Urothelium cell line (cell line): Measurements from ENCODE around the gene CHAMP1.

Experiments
- DNase-seq: peaks from one replicate; pipeline ENCODE4 v3.0.0; 2011; ENCODE audit warnings: low spot score, mixed read lengths
- FAIRE-seq: peaks from 2 replicates; lab custom pipeline; 2011; peaks lifted over from hg19 to GRCh38; lab: Jason Lieb, UNC

CHAMP1 gene

DNA sequence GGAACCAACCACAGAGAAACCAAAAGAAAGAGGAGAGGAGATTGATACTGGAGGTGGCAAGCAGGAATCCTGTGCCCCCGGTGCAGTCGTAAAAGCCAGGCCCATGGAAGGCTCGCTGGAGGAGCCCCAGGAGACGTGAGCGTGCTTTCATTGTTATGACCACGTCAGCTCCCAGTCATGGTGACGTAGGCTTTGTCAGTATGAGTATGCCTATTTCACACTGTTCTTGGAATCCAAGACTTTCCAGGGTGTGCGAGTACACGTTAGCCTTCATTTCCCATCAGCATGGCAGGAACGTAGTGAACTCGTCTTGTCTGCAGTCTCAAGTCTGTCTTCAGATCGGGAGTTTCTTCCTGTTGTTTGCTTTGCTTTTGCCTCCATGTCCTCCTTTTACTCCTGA lies 15.4 kb upstream of the CHAMP1 start:
- FAIRE-seq: no peak
- no peak for DNase-seq

GRCh38 chr13:114299604-114300305 lies 14.5 kb upstream of the CHAMP1 start:
- no peak for FAIRE-seq
- DNase-seq: no peak

- DNase-seq (no peak), FAIRE-seq (no peak)
Observed at GRCh38 chr13:114303700-114304327, 10.5 kb upstream of the CHAMP1 start.

DNA sequence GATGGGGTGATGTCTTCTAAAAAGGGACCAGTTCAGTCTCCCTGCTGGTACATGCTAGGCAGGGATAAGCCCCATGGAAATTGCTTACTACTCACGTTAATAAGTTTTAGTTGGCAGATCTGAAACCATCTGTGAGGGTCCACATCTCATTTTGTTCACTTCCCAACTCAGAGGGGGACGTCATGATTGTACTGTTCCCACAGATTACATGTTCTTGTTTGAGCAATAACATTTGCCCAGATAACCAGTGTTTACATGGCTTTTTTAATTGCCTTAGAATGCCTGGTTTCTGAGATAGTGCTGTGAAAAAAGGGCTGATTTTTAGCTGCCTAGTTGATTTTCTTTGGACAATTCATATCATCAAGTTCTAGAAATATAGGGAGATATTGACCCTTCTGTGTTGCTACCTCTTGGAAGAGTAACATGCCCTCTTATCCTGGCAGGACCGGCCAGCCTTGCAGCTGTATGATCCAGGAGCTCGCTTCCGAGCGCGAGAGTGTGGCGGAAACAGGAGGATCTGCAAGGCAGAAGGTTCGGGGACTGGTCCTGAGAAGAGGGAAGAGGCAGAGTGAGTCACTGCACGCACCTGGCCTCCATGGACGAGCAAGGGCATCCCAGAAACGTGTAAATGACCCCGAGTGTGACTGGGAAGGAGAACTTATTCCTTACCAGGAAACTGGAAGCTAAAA lies 9.8 kb upstream of the CHAMP1 start:
- FAIRE-seq: no peak
- no peak for DNase-seq

GRCh38 chr13:114309086-114309485 lies 5.2 kb upstream of the CHAMP1 start:
- DNase-seq (no peak), FAIRE-seq (no peak)

- no peak for FAIRE-seq
- no peak for DNase-seq
Observed at GRCh38 chr13:114309806-114310410, 4.4 kb upstream of the CHAMP1 start.

DNA sequence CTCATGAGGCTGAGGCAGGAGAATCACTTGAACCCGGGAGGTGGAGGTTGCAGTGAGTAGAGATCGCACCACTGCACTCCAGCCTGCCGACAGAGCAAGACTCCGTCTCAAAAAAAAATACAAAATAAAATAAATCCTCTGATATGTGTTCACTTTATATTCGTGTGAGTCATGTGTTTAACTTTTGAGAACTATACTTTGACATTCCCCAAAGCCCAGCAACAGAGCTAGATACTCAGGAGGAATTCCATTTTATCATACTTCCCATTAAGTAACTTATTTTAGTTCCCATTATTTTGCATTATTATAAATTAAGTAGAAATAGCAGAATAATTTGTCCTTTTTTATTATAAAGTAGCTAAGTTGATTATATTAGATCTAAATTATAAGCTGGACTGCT lies 3.3 kb upstream of the CHAMP1 start:
- FAIRE-seq (no peak), DNase-seq (no peak)

DNA sequence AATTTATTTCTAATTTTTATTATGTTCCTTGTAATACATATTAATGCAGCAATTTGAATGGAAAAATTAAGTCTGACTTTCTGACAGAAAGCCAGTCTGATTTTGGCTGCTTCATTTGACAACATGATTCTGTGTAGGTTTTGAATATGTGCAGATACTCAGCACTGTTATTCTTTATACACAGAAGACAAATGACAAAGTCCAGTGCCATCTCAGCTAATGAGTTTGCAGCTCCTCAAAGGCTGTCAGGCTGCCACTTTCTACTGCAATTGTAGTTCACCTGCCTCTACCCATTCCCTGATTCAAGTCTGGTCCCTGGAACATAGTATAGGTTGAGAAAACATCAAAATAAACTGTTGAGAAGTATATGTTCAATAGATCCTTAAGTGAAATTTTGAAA lies 2.9 kb upstream of the CHAMP1 start:
- FAIRE-seq (no peak), DNase-seq (no peak)

DNA sequence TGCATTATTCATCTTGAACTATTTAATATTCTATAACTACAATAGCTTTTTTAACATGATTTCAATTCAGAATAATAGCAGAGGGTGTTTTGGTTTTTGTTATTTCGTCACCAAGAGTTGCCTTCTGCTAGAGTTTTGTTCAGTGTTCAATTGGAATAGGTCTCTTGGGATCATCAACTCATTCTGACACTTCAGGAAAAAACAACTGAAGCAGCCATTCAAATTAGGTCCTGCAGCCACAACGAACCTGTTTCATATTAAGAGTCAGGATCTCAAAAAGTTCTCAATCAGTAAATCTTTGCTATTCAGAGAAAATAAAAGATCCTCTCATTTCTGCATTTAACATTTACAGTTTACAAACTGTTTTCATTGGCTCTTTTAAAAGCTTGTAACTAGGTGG lies 2.4 kb upstream of the CHAMP1 start:
- no peak for DNase-seq
- no peak for FAIRE-seq

DNA sequence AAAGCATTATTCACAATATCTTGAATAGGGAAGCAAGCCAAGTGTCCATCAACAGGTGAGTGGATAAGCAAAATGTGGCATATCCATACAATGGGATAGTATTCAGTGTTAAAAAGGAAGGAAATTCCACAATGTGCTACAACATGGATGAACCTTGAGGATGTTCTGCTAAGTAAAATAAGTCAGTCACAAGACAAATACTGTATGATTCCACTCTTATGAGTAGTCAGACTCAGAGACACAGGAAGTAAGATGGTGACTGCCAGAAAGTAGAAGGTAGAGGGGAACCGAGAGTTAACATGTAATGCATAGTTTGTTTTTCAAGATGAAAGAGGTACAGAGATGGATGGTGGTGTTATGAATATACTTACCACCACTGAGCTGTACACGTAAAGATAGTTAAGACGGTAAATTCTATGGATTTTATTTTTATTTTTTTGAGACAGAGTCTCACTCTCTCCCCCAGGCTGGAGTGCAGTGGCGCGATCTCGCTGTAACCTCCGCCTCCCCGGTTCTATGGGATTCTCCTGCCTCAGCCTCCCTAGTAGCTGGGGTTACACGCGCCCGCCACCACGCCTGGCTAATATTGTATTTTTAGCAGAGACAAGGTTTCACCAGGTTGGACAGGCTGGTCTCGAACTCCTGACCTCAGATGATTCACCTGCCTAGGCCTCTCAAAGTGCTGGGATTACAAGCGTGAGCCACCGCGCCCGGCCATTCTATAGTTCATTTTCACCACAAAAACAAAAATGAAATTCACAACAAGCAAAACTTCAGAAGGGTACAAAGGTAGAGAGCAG lies 1.0 kb upstream of the CHAMP1 start:
- DNase-seq (no peak), FAIRE-seq (peak; percentile 40)

DNA sequence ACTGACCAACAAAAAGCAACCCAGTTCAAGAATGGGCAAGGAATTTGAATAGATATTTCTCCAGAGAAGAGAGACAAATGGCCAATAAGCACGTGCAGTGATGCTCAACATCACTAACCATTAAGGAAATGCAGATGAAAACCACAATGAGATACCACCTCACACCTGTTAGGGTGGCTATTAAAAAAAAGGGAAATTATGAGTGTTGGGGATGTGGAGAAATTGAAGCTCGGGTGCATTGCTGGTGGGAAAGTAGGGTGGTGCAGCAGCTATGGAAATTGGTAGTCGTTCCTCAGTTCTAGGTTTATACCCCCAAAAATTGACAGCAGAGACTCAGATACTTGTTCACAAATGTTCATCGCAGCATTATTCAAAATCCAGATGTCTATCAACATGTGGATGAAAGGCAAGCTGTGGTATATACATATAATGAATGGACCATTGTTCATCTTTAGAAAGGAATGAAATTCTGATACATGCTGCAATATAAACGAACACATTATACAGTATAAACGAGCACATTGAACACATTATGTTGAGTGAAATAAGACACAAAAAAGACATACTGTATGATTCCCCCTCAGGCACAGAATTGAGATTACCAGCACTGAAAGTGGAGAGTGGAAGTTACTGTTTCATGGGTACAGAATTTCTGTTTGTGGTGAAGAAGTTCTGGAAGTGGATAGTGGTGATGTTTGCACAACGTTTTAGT lies 927 bp downstream of the CHAMP1 start:
- no peak for FAIRE-seq
- no peak for DNase-seq

DNA sequence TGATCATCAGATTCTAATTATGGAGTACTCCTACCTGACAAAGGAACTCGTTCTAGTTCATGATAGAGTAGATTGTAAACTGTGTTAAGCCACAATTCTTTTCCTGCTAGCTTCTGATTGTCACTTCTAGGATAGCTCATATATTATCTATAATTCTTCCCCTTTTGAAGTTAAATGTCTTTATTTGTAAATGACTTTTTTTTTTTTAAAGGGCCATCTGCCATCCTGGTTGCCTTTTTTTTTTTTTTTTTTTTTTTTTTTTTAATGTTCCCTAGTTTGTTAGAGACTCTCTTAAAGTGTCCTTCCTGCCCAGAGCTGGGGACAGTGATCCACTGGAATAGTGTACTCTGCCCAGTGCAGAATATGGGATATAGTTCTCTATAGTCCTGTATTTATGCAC lies 4.3 kb downstream of the CHAMP1 start:
- no peak for FAIRE-seq
- no peak for DNase-seq

GRCh38 chr13:114319441-114319913 lies 5.2 kb downstream of the CHAMP1 start:
- FAIRE-seq: no peak

GRCh38 chr13:114320065-114320464 lies 5.8 kb downstream of the CHAMP1 start:
- no peak for FAIRE-seq
- DNase-seq: no peak

More at GRCh38 chr13:114319441-114319913, 5.2 kb downstream of the CHAMP1 start:
- no peak for DNase-seq

DNA sequence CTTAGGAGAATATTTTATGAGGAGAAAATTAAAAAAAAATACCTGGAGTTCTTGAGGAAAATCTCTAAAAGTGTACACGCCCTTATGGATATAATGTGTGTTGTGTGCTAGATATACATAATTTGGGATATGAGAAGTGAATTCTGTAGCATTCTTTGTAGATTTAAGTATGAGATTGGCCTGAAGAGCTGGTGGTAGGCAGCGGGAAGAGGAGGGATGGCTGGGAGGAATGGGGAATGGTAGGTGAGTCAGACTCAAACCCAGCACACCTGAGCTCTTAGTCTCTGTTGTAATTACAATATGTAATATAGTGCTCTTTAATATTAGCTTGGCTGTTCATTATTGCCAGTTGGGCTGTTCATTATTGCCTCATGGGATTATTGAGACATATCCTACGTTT lies 7.0 kb downstream of the CHAMP1 start:
- FAIRE-seq (no peak), DNase-seq (no peak)

GRCh38 chr13:114323349-114323748 lies 9.0 kb downstream of the CHAMP1 start:
- DNase-seq (no peak), FAIRE-seq (no peak)

- no peak for DNase-seq
- no peak for FAIRE-seq
Observed at GRCh38 chr13:114324334-114324733, 10.0 kb downstream of the CHAMP1 start.

GRCh38 chr13:114325729-114326128 lies 11.4 kb downstream of the CHAMP1 start:
- FAIRE-seq (no peak), DNase-seq (no peak)

GRCh38 chr13:114328034-114328433 lies 13.7 kb downstream of the CHAMP1 start:
- FAIRE-seq: no peak

GRCh38 chr13:114328595-114328994 lies 14.3 kb downstream of the CHAMP1 start:
- FAIRE-seq: no peak
- no peak for DNase-seq

More at GRCh38 chr13:114328034-114328433, 13.7 kb downstream of the CHAMP1 start:
- no peak for DNase-seq
